SK-N-SH (cell line): ENCODE data around the gene FGD2. TPM values are rescaled to one million over a fixed set of nuclear protein-coding genes. Genes with fewer than 3 reads are reported as not detected.

Source experiments
- CTCF ChIA-PET: fragments of 300-600, 350-600 bp; formaldehyde crosslinking; extraction: SDS; loops from one replicate; lab custom pipeline; 2021; lab: Yijun Ruan, JAX
- POLR2A ChIA-PET: fragments of 350-600 bp; sonication (Branson Sonifier 250); formaldehyde crosslinking; extraction: SDS; loops from one replicate; lab custom pipeline; 2020; ENCODE audit warnings: antibody characterized with exemption, inconsistent platforms; lab: Yijun Ruan, JAX
- DNase-seq: peaks from one replicate; pipeline ENCODE4 v3.0.0; 2012
- H2AFZ ChIP-seq: fragments of 200-600 bp; sonication (generic); 2 replicates; pipeline ENCODE4 v1.8.1; 2016; ENCODE audit warnings: antibody characterized with exemption, mild to moderate bottlenecking, low read depth
- H3F3A ChIP-seq: fragments of 200-600 bp; sonication (generic); replicated peaks from 2 replicates; pipeline ENCODE3; 2016; ENCODE audit warnings: antibody characterized with exemption, mild to moderate bottlenecking; ENCODE audit not compliant: insufficient read depth
- H3K27ac ChIP-seq, 2 experiments: fragments of 200-500 bp in 1 of 2; fragments of 200-600 bp in 1 of 2; sonication (Bioruptor generic) in 1 of 2; sonication (generic), shearing (Covaris generic) in 1 of 2; 2 replicates each; pipeline versions ENCODE4 v1.5.1 to v1.6.1; 2014 to 2016; ENCODE audit warnings: low read depth in 2 of 2, inconsistent platforms in 1 of 2, low read length in 1 of 2, mild to moderate bottlenecking in 1 of 2, mixed read lengths in 1 of 2
- H3K27me3 ChIP-seq: fragments of 200-600 bp; sonication (generic), shearing (Covaris generic); 2 replicates; pipeline ENCODE4 v1.6.1; 2016; ENCODE audit warnings: mixed run types; ENCODE audit not compliant: insufficient read depth
- H3K36me3 ChIP-seq, 2 experiments: fragments of 200-500 bp in 1 of 2; fragments of 200-600 bp in 1 of 2; sonication (Bioruptor generic) in 1 of 2; sonication (generic) in 1 of 2; replicated peaks in 1 of 2; 2 replicates each; pipeline versions ENCODE3 to v1.5.1; 2014 to 2016; ENCODE audit warnings: low read length in 1 of 2, mild to moderate bottlenecking in 1 of 2; ENCODE audit not compliant: insufficient read depth in 2 of 2, control insufficient read depth in 1 of 2
- H3K4me1 ChIP-seq, 2 experiments: fragments of 200-500 bp in 1 of 2; fragments of 200-600 bp in 1 of 2; sonication (Bioruptor generic) in 1 of 2; sonication (generic), shearing (Covaris generic) in 1 of 2; 2 replicates each; pipeline versions ENCODE4 v1.5.1 to v1.6.1; 2014 to 2016; ENCODE audit warnings: low read depth in 1 of 2, low read length in 1 of 2, mixed run types in 1 of 2; ENCODE audit not compliant: insufficient read depth in 2 of 2, control insufficient read depth in 1 of 2
- H3K4me2 ChIP-seq: fragments of 200-600 bp; sonication (generic), shearing (Covaris generic); 2 replicates; pipeline ENCODE4 v1.6.1; 2017; ENCODE audit warnings: mixed run types
- H3K4me3 ChIP-seq, 2 experiments: fragments of 200-500 bp in 1 of 2; fragments of 200-600 bp in 1 of 2; sonication (Bioruptor generic) in 1 of 2; sonication (generic), shearing (Covaris generic) in 1 of 2; 2 replicates each; pipeline versions ENCODE4 v1.5.1 to v1.8.1; 2014 to 2016; ENCODE audit warnings: low read depth in 2 of 2, inconsistent platforms in 1 of 2, low read length in 1 of 2, mild to moderate bottlenecking in 1 of 2, mixed read lengths in 1 of 2, moderate library complexity in 1 of 2
- H3K79me2 ChIP-seq: fragments of 200-600 bp; sonication (generic); 2 replicates; pipeline ENCODE4 v1.8.1; 2017; ENCODE audit warnings: mild to moderate bottlenecking; ENCODE audit not compliant: insufficient read depth
- H3K9ac ChIP-seq: fragments of 200-600 bp; sonication (generic); 2 replicates; pipeline ENCODE4 v1.6.1; 2017; ENCODE audit warnings: mixed run types
- H3K9me2 ChIP-seq: fragments of 200-600 bp; sonication (generic); 2 replicates; pipeline ENCODE4 v1.6.1; 2017; ENCODE audit warnings: mixed run types
- H3K9me3 ChIP-seq: fragments of 200-600 bp; sonication (generic); 2 replicates; pipeline ENCODE4 v1.6.1; 2017; ENCODE audit warnings: mixed run types, mild to moderate bottlenecking, moderate library complexity
- H4K20me1 ChIP-seq: fragments of 200-600 bp; sonication (generic); 2 replicates; pipeline ENCODE4 v1.6.1; 2017; ENCODE audit warnings: mild to moderate bottlenecking, mixed run types; ENCODE audit not compliant: insufficient read depth
- EP300 ChIP-seq, 2 experiments: IDR thresholded peaks; 2 replicates each; pipeline versions ENCODE4 v1.4.0 to v1.6.1; 2012; ENCODE audit warnings: borderline replicate concordance in 1 of 2, low read depth in 1 of 2, low read length in 1 of 2
- FOSL2 ChIP-seq: IDR thresholded peaks from 2 replicates; pipeline ENCODE4 v1.4.0; 2012; ENCODE audit warnings: low read depth, mild to moderate bottlenecking, moderate library complexity, borderline replicate concordance
- GABPA ChIP-seq: IDR thresholded peaks from 2 replicates; pipeline ENCODE4 v1.4.0; 2012; ENCODE audit warnings: low read depth, mild to moderate bottlenecking
- JUND ChIP-seq: IDR thresholded peaks from 2 replicates; pipeline ENCODE4 v1.4.0; 2012
- MEF2A ChIP-seq: IDR thresholded peaks from 2 replicates; pipeline ENCODE4 v1.4.0; 2012; ENCODE audit warnings: low read depth, borderline replicate concordance
- MXI1 ChIP-seq: IDR thresholded peaks from 2 replicates; pipeline ENCODE4 v1.6.1; 2012; ENCODE audit warnings: mild to moderate bottlenecking, low read depth, low read length, improper control_type of control experiment
- RAD21 ChIP-seq: IDR thresholded peaks from 2 replicates; pipeline ENCODE4 v1.6.1; 2012; ENCODE audit warnings: mild to moderate bottlenecking, low read length
- RXRA ChIP-seq: IDR thresholded peaks from 2 replicates; pipeline ENCODE4 v1.4.0; 2012; ENCODE audit warnings: low read depth, mild to moderate bottlenecking, borderline replicate concordance
- SIN3A ChIP-seq: IDR thresholded peaks from 2 replicates; pipeline ENCODE4 v1.6.1; 2012; ENCODE audit warnings: low read depth, mild to moderate bottlenecking, low read length, moderate library complexity, borderline replicate concordance
- SMC3 ChIP-seq: IDR thresholded peaks from 2 replicates; pipeline ENCODE4 v1.6.1; 2012; ENCODE audit warnings: low read depth, low read length, improper control_type of control experiment
- TCF12 ChIP-seq: IDR thresholded peaks from 2 replicates; pipeline ENCODE4 v1.4.0; 2012
- WGBS: methylation state at CpG from one replicate; pipeline ENCODE4 v1.1.6; 2017; ENCODE audit warnings: low lambda C conversion rate; 5-methylcytosine and 5-hydroxymethylcytosine counted together
- polyA plus RNA-seq, 3 experiments: library from polyadenylated mRNA; depleted of rRNA; stranded (reverse); fragments of >200 nt; gene quantifications; 2 replicates each; pipeline ENCODE4 v1.2.3, GENCODE V29; 2012
- TF ChIP-seq, protein P1 (sequence below): IDR thresholded peaks from 2 replicates; pipeline ENCODE4 v1.6.1; 2012; ENCODE audit warnings: mild to moderate bottlenecking, low read depth, low read length, moderate library complexity
- TF ChIP-seq, protein P2 (sequence below): fragments of 150-350 bp; IDR thresholded peaks from 2 replicates; pipeline ENCODE4 v1.6.1; 2016; ENCODE audit warnings: mild to moderate bottlenecking, low read depth, low read length
- TF ChIP-seq, protein P3 (sequence below): IDR thresholded peaks from 2 replicates; pipeline ENCODE4 v1.4.0; 2012; ENCODE audit warnings: low read depth, borderline replicate concordance
- TF ChIP-seq, protein P4 (sequence below): IDR thresholded peaks from 2 replicates; pipeline ENCODE4; 2012
- TF ChIP-seq, protein P5 (sequence below): IDR thresholded peaks from 2 replicates; pipeline ENCODE4 v1.4.0; 2012; ENCODE audit warnings: low read depth, borderline replicate concordance
- TF ChIP-seq, protein P6 (sequence below): fragments of 150-350 bp; IDR thresholded peaks from 2 replicates; pipeline ENCODE4 v1.6.1; 2017; ENCODE audit warnings: antibody characterized with exemption, low read length, low read depth, borderline replicate concordance

FGD2 gene
- polyA plus RNA-seq, 1 of the 3 experiments (the other 2 are of a cell fraction): not detected

DNA sequence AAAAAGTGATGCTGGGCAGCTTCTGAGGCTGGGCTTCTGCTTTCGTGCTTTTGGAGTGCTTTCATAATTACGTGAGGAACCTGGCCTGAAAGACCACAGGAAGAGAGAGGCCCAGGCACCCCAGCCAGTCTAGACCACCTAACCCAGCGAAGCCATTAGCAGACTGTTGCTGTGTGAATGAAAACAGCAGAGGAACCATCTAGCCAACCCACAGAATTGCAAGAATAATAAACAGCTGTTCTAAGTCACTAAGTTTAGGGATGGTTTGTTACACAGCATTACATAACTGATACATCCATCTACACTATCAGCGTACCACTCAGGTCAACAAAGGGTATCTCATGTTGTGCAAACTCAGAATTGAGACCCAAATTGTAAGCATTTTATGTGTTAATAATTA, 34.5 kb downstream of the FGD2 start (continued):
- TF ChIP-seq, protein P1, sequence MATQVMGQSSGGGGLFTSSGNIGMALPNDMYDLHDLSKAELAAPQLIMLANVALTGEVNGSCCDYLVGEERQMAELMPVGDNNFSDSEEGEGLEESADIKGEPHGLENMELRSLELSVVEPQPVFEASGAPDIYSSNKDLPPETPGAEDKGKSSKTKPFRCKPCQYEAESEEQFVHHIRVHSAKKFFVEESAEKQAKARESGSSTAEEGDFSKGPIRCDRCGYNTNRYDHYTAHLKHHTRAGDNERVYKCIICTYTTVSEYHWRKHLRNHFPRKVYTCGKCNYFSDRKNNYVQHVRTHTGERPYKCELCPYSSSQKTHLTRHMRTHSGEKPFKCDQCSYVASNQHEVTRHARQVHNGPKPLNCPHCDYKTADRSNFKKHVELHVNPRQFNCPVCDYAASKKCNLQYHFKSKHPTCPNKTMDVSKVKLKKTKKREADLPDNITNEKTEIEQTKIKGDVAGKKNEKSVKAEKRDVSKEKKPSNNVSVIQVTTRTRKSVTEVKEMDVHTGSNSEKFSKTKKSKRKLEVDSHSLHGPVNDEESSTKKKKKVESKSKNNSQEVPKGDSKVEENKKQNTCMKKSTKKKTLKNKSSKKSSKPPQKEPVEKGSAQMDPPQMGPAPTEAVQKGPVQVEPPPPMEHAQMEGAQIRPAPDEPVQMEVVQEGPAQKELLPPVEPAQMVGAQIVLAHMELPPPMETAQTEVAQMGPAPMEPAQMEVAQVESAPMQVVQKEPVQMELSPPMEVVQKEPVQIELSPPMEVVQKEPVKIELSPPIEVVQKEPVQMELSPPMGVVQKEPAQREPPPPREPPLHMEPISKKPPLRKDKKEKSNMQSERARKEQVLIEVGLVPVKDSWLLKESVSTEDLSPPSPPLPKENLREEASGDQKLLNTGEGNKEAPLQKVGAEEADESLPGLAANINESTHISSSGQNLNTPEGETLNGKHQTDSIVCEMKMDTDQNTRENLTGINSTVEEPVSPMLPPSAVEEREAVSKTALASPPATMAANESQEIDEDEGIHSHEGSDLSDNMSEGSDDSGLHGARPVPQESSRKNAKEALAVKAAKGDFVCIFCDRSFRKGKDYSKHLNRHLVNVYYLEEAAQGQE: no peak
- TF ChIP-seq RXRA: no peak

DNA sequence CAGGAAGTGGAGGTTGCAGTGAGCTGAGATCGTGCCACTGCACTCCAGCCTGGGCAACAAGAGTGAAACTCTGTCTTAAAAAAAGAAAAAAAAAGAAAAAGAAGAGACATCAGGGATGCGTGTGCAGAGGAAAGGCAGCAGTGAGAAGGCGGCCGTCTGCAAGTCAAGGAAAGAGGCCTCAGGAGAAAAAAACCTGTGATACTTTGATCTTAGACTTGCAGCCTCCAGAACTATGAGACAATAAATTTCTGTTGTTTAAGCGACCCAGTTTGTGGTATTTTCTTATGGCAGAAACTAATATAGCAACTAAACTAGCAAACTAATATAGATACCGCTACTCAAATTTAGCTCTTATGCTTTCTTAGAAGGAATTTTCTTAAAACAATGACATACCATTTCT, 36.1 kb downstream of the FGD2 start:
- no peaks in the 10 kb centered on the region for H4K20me1 ChIP-seq
- H3K79me2 ChIP-seq: no peaks in the 10 kb centered on the region
- no peaks in the 10 kb centered on the region for H3F3A ChIP-seq
- no peaks in the 10 kb centered on the region for H3K36me3 ChIP-seq
- no peak overlapping the region for H3K4me3 ChIP-seq
- ChIA-PET POLR2A (no interaction called here), CTCF (interaction anchor here (1.3 to 36.6 kb wide), 4 partner anchors 3 to 131 kb away, joined by 6 to 678 read pairs (median 346); partner anchors contain the start of gene PIM1)
- H2AFZ ChIP-seq: no peak overlapping the region
- no peaks in the 10 kb centered on the region for H3K9me2 ChIP-seq
- H3K4me1 ChIP-seq: peaks cover 0 to 12% of the 10 kb centered on the region in 2 experiments; a peak in 2 of 4 replicates
- no peak for DNase-seq
- no peaks in the 10 kb centered on the region for H3K9me3 ChIP-seq
- WGBS: 92% methylated on average over 6 of the region's 6 CpGs
- TF ChIP-seq TCF12: no peak
- no peak for TF ChIP-seq GABPA
- no peak for TF ChIP-seq EP300 (IDR thresholded peaks at IDR 0.05; ENCODE audit: borderline replicate concordance in 1 of 2, low read depth in 1 of 2, low read length in 1 of 2)
- TF ChIP-seq, protein P2, sequence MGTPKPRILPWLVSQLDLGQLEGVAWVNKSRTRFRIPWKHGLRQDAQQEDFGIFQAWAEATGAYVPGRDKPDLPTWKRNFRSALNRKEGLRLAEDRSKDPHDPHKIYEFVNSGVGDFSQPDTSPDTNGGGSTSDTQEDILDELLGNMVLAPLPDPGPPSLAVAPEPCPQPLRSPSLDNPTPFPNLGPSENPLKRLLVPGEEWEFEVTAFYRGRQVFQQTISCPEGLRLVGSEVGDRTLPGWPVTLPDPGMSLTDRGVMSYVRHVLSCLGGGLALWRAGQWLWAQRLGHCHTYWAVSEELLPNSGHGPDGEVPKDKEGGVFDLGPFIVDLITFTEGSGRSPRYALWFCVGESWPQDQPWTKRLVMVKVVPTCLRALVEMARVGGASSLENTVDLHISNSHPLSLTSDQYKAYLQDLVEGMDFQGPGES: no peak
- TF ChIP-seq, protein P3, sequence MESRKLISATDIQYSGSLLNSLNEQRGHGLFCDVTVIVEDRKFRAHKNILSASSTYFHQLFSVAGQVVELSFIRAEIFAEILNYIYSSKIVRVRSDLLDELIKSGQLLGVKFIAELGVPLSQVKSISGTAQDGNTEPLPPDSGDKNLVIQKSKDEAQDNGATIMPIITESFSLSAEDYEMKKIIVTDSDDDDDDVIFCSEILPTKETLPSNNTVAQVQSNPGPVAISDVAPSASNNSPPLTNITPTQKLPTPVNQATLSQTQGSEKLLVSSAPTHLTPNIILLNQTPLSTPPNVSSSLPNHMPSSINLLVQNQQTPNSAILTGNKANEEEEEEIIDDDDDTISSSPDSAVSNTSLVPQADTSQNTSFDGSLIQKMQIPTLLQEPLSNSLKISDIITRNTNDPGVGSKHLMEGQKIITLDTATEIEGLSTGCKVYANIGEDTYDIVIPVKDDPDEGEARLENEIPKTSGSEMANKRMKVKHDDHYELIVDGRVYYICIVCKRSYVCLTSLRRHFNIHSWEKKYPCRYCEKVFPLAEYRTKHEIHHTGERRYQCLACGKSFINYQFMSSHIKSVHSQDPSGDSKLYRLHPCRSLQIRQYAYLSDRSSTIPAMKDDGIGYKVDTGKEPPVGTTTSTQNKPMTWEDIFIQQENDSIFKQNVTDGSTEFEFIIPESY: no peak
- TF ChIP-seq, protein P4, sequence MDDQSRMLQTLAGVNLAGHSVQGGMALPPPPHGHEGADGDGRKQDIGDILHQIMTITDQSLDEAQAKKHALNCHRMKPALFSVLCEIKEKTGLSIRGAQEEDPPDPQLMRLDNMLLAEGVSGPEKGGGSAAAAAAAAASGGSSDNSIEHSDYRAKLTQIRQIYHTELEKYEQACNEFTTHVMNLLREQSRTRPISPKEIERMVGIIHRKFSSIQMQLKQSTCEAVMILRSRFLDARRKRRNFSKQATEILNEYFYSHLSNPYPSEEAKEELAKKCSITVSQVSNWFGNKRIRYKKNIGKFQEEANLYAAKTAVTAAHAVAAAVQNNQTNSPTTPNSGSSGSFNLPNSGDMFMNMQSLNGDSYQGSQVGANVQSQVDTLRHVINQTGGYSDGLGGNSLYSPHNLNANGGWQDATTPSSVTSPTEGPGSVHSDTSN: no peak
- TF ChIP-seq MEF2A: no peak
- no peak for TF ChIP-seq MXI1
- no peak for TF ChIP-seq FOSL2
- TF ChIP-seq RAD21: no peak
- TF ChIP-seq, protein P5, sequence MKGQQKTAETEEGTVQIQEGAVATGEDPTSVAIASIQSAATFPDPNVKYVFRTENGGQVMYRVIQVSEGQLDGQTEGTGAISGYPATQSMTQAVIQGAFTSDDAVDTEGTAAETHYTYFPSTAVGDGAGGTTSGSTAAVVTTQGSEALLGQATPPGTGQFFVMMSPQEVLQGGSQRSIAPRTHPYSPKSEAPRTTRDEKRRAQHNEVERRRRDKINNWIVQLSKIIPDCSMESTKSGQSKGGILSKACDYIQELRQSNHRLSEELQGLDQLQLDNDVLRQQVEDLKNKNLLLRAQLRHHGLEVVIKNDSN: no peak
- TF ChIP-seq, protein P1: no peak
- TF ChIP-seq, protein P6, sequence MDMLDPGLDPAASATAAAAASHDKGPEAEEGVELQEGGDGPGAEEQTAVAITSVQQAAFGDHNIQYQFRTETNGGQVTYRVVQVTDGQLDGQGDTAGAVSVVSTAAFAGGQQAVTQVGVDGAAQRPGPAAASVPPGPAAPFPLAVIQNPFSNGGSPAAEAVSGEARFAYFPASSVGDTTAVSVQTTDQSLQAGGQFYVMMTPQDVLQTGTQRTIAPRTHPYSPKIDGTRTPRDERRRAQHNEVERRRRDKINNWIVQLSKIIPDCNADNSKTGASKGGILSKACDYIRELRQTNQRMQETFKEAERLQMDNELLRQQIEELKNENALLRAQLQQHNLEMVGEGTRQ: no peak
- no peak for TF ChIP-seq SIN3A
- TF ChIP-seq JUND: no peak
- TF ChIP-seq SMC3: no peak
- no peaks in the 10 kb centered on the region for H3K27me3 ChIP-seq
- no peak overlapping the region for H3K4me2 ChIP-seq
- no peak overlapping the region for H3K9ac ChIP-seq
- H3K27ac ChIP-seq: no peak overlapping the region
